ENCODE results near the gene NEURL3.

DNA sequence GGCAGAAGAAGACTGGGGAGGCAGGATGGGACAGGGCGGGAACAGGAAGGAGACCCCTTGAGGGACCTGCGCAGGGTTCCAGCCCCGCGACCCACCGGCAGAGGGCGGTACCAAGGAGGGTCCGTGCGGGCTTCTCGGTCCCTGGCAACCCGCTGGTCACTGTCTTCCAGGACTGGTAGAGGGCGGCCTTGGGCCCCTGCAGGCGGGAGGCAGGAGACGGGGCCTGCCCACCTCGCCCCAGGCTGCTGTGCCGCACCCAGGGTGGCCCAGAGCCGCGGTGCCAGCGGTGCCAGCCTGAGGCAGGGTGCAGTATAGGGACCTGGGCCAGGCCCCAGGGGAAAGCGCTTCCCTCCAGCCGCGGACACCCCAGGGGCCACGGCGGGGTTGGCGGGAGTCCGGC is 34.5 kb downstream of the NEURL3 start:
- TF ChIP-seq POLR2A (IDR thresholded peaks at IDR 0.05) = no peak
- TF ChIP-seq, protein P1, sequence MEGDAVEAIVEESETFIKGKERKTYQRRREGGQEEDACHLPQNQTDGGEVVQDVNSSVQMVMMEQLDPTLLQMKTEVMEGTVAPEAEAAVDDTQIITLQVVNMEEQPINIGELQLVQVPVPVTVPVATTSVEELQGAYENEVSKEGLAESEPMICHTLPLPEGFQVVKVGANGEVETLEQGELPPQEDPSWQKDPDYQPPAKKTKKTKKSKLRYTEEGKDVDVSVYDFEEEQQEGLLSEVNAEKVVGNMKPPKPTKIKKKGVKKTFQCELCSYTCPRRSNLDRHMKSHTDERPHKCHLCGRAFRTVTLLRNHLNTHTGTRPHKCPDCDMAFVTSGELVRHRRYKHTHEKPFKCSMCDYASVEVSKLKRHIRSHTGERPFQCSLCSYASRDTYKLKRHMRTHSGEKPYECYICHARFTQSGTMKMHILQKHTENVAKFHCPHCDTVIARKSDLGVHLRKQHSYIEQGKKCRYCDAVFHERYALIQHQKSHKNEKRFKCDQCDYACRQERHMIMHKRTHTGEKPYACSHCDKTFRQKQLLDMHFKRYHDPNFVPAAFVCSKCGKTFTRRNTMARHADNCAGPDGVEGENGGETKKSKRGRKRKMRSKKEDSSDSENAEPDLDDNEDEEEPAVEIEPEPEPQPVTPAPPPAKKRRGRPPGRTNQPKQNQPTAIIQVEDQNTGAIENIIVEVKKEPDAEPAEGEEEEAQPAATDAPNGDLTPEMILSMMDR (IDR thresholded peaks at IDR 0.05) = peak in 3 of 6 experiments; percentile 9 to 41 (median 25)
